GM18520 (cell line): ENCODE data around the gene LDHA.

Experiments
- ATAC-seq: cut with Tn5 transposase; IDR thresholded peaks from one replicate; pipeline ENCODE4 v1.9.1; 2021; ENCODE audit not compliant: unreplicated experiment

LDHA gene

GRCh38 chr11:18394275-18394927 lies at the start of gene LDHA:
Gene LDHA (plus strand): TSS chr11:18394563. CDS start chr11:18396843, 2,280 bp downstream.
- ATAC-seq: peak; percentile 44

DNA sequence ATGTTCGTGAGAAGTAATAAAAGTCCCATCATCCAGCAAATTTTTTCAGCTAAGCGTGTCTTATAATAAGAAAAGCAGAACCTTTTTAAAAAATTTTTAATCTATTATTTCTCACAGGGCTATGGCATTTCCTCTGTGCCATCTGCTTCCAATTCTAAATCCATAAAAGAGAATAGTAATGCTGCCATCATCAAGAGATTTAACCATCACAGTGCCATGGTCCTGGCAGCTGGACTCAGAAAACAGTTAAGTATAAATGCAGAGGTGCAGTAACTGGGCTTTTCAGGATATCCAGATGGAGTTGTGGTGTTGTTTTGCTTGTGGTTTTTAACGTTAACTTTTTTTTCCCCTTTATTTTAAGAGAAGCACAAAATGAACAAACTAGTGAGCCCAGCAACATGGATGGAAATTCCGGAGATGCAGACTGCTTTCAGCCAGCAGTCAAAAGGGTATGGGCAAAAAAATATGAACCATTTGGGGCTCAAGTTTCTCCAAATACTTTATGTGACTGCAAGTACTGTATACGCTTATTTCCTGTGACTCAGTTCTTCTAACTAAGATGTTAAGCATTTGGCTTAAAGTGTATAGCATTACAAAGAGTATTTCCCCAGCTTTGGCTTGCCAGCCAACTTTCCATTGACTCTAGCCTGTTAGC lies 46.8 kb upstream of the LDHA start:
- ATAC-seq: no peak

DNA sequence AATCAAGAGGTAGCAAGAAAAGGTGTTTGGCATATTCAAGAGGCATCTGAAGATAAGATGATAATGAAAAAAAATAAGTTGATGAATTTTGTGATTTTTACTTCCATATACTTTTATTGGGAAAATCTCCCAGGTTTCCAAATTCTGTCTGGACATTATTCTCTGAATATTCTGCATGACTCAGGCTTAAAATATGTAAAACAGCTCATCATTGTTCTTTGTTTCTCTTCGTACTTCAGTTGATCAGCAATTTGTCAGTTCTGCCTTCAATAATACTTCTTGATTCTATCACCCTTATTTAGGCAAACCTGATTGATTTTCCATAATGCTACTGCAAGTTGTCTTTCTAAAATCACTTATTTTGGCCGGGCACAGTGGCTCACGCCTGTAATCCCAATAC lies 41.8 kb upstream of the LDHA start:
- ATAC-seq: no peak

GRCh38 chr11:18358646-18359045 lies 35.7 kb upstream of the LDHA start:
- ATAC-seq: no peak

DNA sequence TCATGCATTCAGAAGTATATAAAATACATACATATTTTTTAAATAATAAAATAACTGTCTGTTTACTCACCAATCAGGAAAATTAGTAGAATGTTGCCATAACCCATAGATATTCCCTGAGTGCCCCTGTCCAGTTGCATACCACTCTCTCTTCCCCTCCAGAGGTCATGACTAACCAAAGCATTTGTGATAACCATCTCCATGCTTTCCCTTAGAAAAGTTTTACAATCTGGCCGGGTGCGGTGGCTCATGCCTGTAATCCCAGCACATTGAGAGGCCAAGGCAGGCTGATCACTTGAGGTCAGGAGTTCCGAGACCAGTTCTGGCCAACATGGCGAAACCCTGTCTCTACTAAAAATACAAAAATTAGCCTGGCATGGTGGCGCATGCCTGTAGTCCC lies 33.2 kb upstream of the LDHA start:
- no peak for ATAC-seq

GRCh38 chr11:18364495-18365073 lies 29.8 kb upstream of the LDHA start:
- no peak for ATAC-seq

DNA sequence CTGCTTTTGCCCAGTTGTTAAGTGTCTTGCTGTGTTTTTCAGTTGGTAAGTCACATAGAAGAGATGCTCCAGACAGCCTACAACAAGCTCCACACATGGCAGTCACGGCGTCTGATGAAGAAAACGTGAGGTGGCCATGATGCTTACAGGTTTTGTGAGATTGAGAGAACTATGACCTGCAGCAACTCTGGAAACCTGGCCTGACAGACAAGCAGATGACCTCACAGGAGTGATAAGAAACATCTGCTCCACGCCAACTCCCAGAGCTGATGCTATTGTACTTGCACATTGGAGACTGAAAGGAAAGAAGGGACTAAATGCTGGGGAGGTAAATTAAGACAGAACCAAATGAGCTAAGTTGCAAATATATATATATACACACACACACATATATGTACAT lies 28.6 kb upstream of the LDHA start:
- ATAC-seq: no peak

DNA sequence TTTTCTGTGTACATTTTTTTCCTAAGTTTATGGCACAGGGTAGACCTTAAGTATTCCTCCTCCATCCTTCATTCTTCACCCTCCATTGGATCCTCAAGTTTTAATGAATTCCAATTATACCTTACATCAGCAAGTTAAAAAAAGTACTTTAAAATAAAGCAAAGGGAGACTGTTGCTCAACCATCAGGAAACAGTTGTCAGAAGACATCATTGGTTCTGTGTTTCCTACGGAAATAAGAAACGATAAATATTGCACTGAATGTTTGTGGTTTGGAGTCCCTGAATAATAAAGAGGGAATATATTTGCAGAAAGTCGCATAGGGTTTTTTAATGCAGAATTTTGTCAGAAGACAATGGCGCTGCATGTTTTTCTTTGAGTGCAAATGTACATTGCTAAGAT lies 28.1 kb upstream of the LDHA start:
- no peak for ATAC-seq

DNA sequence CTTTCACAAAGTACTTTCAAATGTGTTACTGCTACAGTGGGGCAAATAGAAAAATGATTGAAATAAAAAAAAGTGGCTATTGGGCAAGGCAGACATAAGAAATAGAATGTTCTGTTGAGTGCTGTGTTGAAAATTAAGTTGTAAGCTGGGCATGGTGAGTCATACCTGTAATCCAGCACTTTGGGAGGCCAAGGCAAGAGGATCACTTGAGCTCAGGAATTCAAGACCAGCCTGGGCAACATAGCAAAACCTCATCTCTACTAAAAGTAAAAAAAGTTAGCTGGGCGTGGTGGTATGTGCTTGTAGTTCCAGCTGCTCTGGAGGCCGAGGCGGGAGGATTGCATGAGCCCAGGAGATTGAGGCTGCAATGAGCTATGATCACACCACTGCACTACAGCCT lies 26.9 kb upstream of the LDHA start:
- no peak for ATAC-seq

DNA sequence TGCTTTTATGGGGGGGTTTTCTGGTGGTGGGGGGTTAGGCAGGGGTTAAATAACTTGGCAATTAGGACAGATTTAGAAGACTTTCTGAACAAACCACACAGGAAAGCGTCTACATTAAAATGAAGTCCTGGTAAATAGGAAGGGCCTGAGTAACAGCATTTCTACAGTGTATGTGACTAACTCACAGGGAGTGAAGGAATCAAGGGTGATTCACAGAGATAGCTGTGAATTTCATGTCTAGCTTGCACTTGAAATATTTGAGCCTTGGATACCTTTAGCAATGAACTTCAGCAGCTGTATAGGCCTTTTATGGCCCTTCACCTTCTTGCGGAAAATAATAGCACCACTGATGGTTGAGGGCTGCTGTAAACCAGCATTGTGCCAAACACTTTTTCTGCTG lies 26.1 kb upstream of the LDHA start:
- ATAC-seq: no peak

DNA sequence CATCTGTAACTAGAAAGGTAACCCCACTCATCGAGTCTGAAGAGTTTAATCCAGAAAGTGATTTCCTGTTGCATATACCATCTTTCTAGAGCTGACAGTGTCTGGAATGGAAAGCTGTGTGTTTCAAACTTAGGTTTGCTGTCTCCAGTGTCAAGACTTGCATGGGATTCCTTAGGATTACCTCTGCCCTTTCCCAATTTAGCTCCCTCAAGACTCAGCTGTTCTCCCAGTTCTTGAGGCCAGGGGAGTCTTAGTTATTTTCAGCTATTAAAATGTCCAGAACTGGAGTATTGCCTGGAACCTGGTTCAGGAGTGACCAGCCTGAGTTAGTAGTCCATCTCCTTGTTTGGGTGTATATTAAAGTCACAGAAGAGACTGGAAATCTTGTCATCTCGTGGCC lies 25.0 kb upstream of the LDHA start:
- no peak for ATAC-seq

DNA sequence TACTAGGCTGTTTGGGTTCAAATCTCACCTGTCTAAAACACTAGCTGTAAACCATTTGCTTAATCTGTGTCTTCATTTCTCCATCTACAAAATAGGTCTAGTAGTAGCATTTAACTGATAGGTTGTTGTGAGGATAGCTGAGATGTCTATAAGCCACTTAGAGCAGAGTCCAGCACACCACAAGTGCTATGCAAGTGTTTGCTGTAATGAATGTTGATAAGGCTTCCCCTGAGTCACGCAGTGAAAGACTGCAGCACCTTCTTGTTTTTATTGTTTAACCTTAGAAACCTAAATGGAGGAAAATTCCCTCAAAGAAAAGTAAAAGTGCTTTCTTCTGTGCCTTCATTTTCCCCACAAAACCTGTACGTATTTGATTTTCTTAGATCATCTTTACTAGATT lies 23.1 kb upstream of the LDHA start:
- no peak for ATAC-seq

GRCh38 chr11:18372201-18372600 lies 22.2 kb upstream of the LDHA start:
- ATAC-seq: no peak

GRCh38 chr11:18374956-18375355 lies 19.4 kb upstream of the LDHA start:
- ATAC-seq: no peak

GRCh38 chr11:18375941-18376340 lies 18.4 kb upstream of the LDHA start:
- ATAC-seq: no peak

DNA sequence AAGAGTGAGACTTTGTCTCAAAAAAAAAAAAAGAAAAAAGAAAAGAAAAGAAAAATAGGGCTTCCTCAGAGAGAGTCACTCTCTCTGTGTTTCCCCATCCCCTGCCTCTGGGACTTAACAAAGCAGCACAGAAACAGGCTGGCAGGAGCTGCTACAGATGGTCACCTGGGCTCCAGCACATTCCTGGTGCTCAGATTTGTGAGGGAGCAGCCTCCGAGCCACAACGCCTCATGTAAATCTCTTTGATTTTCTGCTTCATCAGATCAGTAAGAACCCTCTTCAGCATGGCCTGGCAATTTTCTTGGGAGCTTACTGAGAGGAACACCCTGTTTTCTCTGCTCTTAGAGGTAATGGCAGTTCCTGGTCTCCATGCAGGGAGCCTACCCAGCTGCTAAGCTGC lies 15.2 kb upstream of the LDHA start:
- ATAC-seq: no peak

- ATAC-seq: peak; percentile 89
These were observed 10.8 kb upstream of the LDHA start for GRCh38 chr11:18383388-18384156.

DNA sequence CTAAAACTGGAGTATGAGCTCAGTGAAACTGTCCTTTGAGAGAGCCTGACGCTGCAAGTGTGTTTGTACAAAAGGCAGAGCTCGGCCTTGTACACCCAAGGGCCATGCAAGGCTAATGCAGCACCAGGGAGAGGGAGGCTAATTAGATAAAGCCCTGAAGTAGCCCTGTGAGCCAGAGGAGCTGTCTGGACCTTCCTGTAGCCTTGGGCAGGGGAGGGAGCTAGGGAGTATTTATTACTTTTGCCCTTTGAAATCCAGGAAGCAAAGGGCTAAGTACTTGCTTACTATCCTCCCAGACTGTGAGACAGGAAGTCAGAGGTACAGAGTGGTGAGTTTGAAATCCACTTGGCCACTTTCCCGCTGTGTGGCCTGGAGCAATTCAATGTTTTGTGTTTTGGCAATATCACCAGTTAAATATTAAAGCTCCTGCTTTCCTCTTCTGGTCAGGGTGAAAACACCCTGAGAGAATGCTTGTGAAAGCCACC lies 10.2 kb upstream of the LDHA start:
- peak; percentile 6 for ATAC-seq

DNA sequence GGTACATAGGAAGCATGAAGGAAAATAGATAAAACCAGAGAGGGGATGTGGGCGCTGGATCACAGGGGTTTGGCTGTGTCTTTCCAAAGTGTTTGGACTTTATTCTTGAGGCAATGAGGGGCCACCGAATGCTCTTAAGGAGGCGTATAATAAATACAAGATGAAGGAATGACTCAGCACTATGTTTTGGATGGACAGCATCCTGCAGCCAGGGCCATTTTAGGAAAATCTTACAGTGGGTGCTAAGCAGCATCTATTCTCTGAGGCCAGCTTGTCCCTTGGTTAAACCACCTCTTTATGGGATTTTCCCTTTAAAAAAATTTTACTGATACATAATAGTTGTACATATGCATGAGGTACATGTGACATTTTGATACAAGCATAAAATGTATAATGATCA lies 4.3 kb upstream of the LDHA start:
- ATAC-seq: no peak

GRCh38 chr11:18392434-18393321 lies 1.7 kb upstream of the LDHA start:
- no peak for ATAC-seq
